Subcutaneous abdominal adipose tissue (tissue), 5 donors: ENCODE data around the gene CPZ.
"Not testable (repeated sequence)": the region's sequence is repeated elsewhere in the genome, so short reads cannot be mapped to it uniquely, and the experiment has no call there.

Experiments
- H3K27ac ChIP-seq: one replicate; pipeline ENCODE4 v1.7.0; 2013; ENCODE audit warnings: low read depth, mild to moderate bottlenecking, inconsistent platforms, low read length, moderate library complexity
- H3K27me3 ChIP-seq, 5 donors: one replicate each; pipeline ENCODE4 v1.7.0; 2013; ENCODE audit warnings: low read length in 5 of 5, inconsistent platforms in 1 of 5; ENCODE audit not compliant: control insufficient read depth in 5 of 5, insufficient read depth in 4 of 5
- H3K36me3 ChIP-seq, 5 donors: one replicate each; pipeline ENCODE4 v1.7.0; 2013; ENCODE audit warnings: low read length in 5 of 5; ENCODE audit not compliant: control insufficient read depth in 5 of 5, insufficient read depth in 5 of 5
- H3K4me1 ChIP-seq, 5 donors: one replicate each; pipeline ENCODE4 v1.7.0; 2013; ENCODE audit warnings: low read length in 5 of 5, mild to moderate bottlenecking in 3 of 5, moderate library complexity in 1 of 5; ENCODE audit not compliant: control insufficient read depth in 5 of 5, insufficient read depth in 5 of 5
- H3K4me3 ChIP-seq, 5 donors: one replicate each; pipeline ENCODE4 v1.7.0; 2013; ENCODE audit warnings: low read length in 5 of 5, low read depth in 1 of 5
- H3K9ac ChIP-seq, 5 donors: one replicate each; pipeline ENCODE4 v1.7.0; 2013; ENCODE audit warnings: low read length in 5 of 5, mild to moderate bottlenecking in 4 of 5, moderate library complexity in 3 of 5
- H3K9me3 ChIP-seq, 5 donors: one replicate each; pipeline ENCODE4 v1.7.0; 2013; ENCODE audit warnings: low read length in 5 of 5; ENCODE audit not compliant: control insufficient read depth in 5 of 5
- donor health status: healthy.
- donor health status: healthy.
- donor health status: healthy.
- donor health status: healthy.
- donor health status: healthy.

CPZ gene

DNA sequence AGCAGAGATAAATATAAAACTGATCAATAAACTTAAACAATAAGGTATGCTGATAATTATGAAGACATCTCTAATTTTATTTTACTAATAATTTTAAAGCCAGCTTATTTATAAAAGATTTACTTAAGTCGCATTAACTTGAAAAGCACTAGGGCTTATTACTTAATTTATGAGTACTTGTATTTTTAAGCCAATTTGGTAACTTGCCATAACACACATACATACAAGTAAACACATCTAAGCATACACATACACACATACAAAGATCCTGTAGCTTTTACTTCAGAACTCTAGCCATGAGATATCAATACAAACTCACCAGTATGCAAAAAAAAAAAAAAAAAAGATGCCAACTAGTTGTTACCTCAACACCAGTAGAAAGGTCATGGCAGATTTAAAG, 22.4 kb upstream of the CPZ start:
- Histone ChIP-seq H3K27me3 (peaks cover 0 to under 1% (median 0%) of the 10 kb centered on the region in 5 donors), H3K4me3 (no peak overlapping the region), H3K27ac (no peak overlapping the region), H3K9ac (no peak overlapping the region), H3K9me3 (no peaks in the 10 kb centered on the region), H3K36me3 (no peaks in the 10 kb centered on the region), H3K4me1 (no peaks in the 10 kb centered on the region)

DNA sequence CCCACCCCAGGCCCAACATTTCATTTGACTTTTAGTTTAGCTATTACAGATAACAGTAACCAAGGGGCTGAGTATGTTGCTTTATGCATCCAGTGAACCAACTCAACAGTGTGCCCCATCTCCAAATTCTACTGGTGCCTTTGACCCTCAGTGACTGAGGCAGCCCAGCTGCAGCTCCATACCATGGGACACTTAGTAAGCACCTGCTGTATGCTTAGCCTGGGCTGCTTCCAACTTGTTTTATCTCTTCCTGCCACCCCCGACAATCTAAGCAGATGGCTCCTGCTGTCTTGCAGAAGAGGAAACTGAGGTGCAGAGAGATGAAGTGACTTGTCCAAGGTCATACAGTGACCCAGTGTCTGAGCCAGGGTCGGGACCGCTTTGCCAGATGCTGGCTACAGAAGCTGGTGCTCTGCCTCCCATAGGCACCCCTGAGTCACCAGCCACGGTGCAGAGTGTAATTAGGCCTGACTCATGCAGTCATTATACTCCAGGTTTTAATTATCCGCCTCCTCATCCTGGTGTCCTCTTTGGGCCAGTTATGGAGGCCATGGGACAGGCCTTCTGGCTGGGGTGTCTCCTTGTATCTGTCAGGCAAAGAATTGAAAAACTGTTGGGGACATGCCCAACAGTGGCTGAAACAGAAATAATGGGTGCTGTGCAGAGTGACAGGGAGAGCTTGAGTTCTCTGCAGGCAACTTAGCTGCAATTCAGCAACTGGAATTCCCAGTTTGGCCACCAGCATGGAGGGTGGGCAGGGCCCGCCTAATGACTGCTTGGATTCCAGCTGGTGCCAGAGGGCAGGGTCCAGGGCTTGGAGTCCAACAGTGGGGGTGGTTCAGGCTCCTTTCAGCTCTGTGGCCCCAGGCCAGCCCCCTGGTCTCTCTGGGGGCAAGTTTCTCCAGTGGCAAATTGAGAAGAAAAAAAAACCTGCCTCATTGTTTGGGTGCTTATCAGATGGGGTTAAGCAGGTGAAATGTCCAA, 20.6 kb upstream of the CPZ start:
- H3K27me3 ChIP-seq: peaks cover 0 to 6% (median under 1%) of the 10 kb centered on the region in 5 donors
- H3K36me3 ChIP-seq: no peaks in the 10 kb centered on the region
- H3K4me1 ChIP-seq: no peaks in the 10 kb centered on the region
- no peak overlapping the region for H3K27ac ChIP-seq
- H3K9ac ChIP-seq: no peak overlapping the region
- no peaks in the 10 kb centered on the region for H3K9me3 ChIP-seq
- no peak overlapping the region for H3K4me3 ChIP-seq

DNA sequence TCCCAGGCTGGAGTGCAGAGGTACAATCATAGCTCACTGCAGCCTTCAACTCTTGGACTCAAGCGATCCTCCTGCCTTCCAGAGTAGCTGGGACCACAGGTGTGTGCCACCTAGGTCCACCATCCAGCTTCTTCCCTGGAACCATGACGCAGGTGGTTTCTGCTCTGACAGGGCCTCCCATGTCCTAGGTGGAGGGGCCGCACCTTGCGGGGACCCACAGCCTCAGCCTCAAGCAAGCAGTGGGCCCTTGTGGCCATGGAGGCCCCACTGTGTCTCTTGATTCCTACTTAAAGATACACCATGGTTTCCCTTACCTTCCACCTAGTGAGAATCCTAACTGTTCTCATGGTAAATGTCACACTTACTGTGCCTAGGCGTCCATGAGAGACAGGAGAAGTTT, 19.3 kb upstream of the CPZ start:
- Histone ChIP-seq H3K27me3 (peaks cover 0 to 14% (median 9%) of the 10 kb centered on the region in 5 donors), H3K4me1 (no peaks in the 10 kb centered on the region), H3K4me3 (no peak overlapping the region), H3K36me3 (no peaks in the 10 kb centered on the region), H3K9ac (no peak overlapping the region), H3K27ac (no peak overlapping the region), H3K9me3 (no peaks in the 10 kb centered on the region)

DNA sequence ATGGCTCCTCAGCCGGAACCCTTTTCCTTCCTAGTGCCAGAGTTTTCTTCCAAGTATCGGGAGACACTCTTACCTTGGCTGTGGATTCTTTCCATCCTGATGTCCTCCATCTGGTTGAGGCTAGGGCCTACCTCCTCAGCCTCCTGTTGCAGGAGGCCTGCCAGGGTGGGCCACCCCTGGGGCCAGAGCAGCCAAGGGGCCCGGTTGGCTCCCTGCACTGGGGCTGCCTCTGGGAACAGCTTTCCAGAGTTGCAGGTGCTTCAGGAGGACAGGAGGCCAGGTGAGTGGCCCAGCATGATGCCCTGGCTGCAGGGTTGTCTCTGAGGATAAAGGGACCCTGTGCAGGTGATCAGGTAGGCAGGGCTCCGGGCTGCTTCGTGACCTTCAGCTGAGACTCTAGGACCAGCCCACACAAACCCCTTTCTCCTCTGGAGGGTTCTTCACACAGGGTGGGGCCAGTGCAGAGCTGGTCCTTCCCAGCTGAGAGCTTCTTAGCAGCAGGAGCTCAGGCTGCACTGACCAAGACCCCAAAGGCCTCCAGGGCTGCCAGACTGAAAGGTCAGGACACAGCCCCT, 17.7 kb upstream of the CPZ start:
- Histone ChIP-seq H3K36me3 (no peaks in the 10 kb centered on the region), H3K9ac (no peak overlapping the region), H3K27me3 (peaks cover 0 to 23% (median 19%) of the 10 kb centered on the region in 5 donors)

DNA sequence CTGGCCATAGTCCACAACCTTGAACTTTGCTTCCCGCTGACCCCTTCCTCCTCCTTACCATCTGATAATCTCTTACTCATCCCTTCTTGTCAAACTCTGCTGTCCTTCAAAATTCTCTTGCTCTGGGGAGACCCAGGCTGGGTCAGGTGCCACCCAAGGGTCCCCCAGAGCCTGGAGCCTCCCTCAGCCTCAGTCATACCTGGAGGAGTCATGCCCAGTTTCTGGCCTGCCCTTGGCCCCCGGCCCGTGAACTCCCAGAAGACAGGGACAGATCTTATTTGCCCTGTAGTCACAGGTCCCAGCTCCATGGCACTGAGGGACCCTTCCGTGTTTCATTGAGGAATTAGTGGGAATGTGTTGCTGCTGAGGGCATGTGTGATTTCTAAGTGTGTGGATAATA, 17.1 kb upstream of the CPZ start:
- Histone ChIP-seq H3K9me3 (no peaks in the 10 kb centered on the region), H3K36me3 (no peaks in the 10 kb centered on the region), H3K9ac (no peak overlapping the region), H3K27ac (no peak overlapping the region), H3K27me3 (peaks cover 0 to 23% (median 22%) of the 10 kb centered on the region in 5 donors), H3K4me1 (peaks cover 0 to 3% (median 0%) of the 10 kb centered on the region in 5 donors), H3K4me3 (no peak overlapping the region)

More for the DNA sequence above, 17.7 kb upstream of the CPZ start:
- no peak overlapping the region for H3K27ac ChIP-seq
- H3K9me3 ChIP-seq: no peaks in the 10 kb centered on the region
- no peak overlapping the region for H3K4me3 ChIP-seq
- H3K4me1 ChIP-seq: no peaks in the 10 kb centered on the region

DNA sequence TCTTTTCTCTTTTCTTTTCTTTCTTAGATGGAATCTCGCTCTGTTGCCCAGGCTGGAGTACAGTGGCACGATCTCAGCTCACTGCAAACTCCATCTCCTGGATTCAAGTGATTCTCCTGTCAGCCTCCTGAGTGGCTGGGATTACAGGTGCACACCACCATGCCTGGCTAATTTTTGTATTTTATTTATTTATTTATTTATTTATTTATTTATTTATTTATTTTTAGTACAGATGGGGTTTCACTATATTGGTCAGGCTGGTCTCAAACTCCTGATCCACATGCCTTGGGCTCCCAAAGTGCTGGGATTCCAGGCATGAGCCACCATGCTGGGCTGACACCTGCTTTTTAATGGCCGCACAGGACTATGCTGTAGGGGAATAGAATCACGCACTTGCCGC, 16.0 kb upstream of the CPZ start:
- not testable (repeated sequence) for H3K9ac ChIP-seq
- peaks cover 7 to 33% (median 30%) of the 10 kb centered on the region in 5 donors for H3K27me3 ChIP-seq

DNA sequence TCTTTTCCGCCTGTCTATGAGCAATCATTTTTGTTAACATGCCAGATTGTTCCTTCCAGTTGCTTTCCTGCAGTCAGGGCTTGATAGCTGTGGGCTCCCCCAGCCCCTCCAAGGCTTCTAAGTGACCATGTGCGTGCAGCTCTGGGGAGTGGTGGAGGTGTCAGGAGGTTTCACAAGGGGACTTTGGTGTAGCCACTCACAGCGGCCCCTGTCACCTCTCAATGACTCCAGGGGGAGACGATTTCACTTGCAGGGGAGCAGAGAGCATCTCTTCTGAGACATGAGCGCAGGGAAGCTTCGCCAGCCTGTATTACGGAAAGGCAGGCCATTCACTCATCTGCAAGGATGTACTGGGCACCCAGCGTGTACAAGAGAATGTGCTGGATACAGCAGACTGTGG, 15.5 kb upstream of the CPZ start:
- no peak overlapping the region for H3K4me3 ChIP-seq
- no peak overlapping the region for H3K9ac ChIP-seq
- H3K27me3 ChIP-seq: peaks cover 8 to 37% (median 35%) of the 10 kb centered on the region in 5 donors
- H3K27ac ChIP-seq: no peak overlapping the region
- H3K4me1 ChIP-seq: peaks cover 0 to 8% (median 0%) of the 10 kb centered on the region in 5 donors
- H3K36me3 ChIP-seq: no peaks in the 10 kb centered on the region
- H3K9me3 ChIP-seq: peaks cover 0 to 5% (median 0%) of the 10 kb centered on the region in 5 donors

More for the DNA sequence above, 16.0 kb upstream of the CPZ start:
- H3K27ac ChIP-seq, H3K4me1 ChIP-seq, H3K9me3 ChIP-seq, H3K4me3 ChIP-seq, H3K36me3 ChIP-seq: not testable (repeated sequence)

DNA sequence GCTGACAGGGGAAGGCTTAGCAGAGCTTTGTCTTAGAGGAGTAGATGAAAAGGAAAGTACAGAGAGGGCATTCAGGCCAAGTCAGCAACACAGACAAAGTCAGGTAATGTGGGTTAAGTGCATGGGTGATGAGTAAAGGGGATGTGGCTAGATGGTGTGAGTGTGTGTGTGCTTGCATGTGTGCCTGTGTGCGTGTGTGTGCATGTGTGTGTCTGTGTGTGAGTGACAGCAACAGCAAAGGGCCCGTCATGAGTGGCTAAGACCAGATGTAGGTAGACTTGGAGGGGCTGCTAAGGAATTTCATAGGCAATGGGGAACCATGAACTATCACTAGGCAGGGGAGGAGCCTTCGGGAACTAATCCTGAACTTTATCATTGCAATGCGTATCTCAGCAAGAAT, 14.6 kb upstream of the CPZ start:
- H3K4me3 ChIP-seq: no peak overlapping the region
- no peak overlapping the region for H3K9ac ChIP-seq
- H3K27me3 ChIP-seq: peaks cover 13 to 45% (median 37%) of the 10 kb centered on the region in 5 donors
- peaks cover 0 to 8% (median 0%) of the 10 kb centered on the region in 5 donors for H3K4me1 ChIP-seq
- H3K27ac ChIP-seq: no peak overlapping the region
- no peaks in the 10 kb centered on the region for H3K36me3 ChIP-seq
- H3K9me3 ChIP-seq: peaks cover 0 to 5% (median 0%) of the 10 kb centered on the region in 5 donors

DNA sequence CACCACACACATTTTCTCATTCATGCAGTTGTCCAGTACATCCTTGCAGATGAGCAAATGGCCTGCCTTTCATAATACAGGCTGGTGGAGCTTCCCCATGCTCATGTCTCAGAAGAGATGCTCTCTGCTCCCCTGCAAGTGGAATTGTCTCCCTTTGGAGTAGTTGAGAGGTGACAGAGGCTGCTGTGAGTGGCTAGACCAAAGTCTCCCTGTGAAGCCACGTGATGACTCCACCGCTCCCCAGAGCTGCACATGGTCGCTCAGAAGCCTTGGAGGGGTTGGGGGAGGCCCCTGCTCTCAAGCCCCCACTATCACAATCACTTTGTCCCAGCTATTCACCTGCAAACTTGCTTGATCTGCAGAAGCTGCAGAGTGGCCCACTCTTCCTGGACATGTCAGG, 13.8 kb upstream of the CPZ start:
- no peaks in the 10 kb centered on the region for H3K36me3 ChIP-seq
- H3K27ac ChIP-seq: no peak overlapping the region
- H3K9me3 ChIP-seq: peaks cover 0 to 5% (median 0%) of the 10 kb centered on the region in 5 donors
- no peak overlapping the region for H3K9ac ChIP-seq
- H3K4me1 ChIP-seq: peaks cover 0 to 8% (median 0%) of the 10 kb centered on the region in 5 donors
- peaks cover 16 to 46% (median 37%) of the 10 kb centered on the region in 5 donors for H3K27me3 ChIP-seq
- no peak overlapping the region for H3K4me3 ChIP-seq
